Measurements from ENCODE around the gene CHRNA5.

CHRNA5 gene

GRCh38 chr15:78620021-78620526 is 54.8 kb downstream of the CHRNA5 start:
- Histone ChIP-seq H3K27me3 (replicated peaks; ENCODE audit: control insufficient read depth, insufficient read depth, low read length) (no peaks in the 10 kb centered on the region; the same call in none of the 2 replicates), H3K4me3 (replicated peaks; ENCODE audit: low read depth, low read length) (no peak overlapping the region)

GRCh38 chr15:78620527-78621421 is 55.5 kb downstream of the CHRNA5 start, which contains the start of gene CHRNA3:
TSS of gene CHRNA3 (minus strand) at chr15:78620996. CDS start at chr15:78620794, 202 bp downstream.
- TF ChIP-seq CTCF (IDR thresholded peaks at IDR 0.05; ENCODE audit: insufficient read depth, low read length, poor library complexity, severe bottlenecking), result no peak
- no peaks in the 10 kb centered on the region for H3K36me3 ChIP-seq (ENCODE audit: control insufficient read depth, insufficient read depth, low read length)

More at GRCh38 chr15:78620021-78620526, 54.8 kb downstream of the CHRNA5 start:
- no peak for DNase-seq (ENCODE audit: extremely low read depth, insufficient read length)
- TF ChIP-seq CTCF (IDR thresholded peaks at IDR 0.05; ENCODE audit: insufficient read depth, low read length, poor library complexity, severe bottlenecking), result peak; percentile 6
- H3K36me3 ChIP-seq (ENCODE audit: control insufficient read depth, insufficient read depth, low read length), result no peaks in the 10 kb centered on the region

GRCh38 chr15:78621810-78622402 is 56.6 kb downstream of the CHRNA5 start:
- Histone ChIP-seq H3K36me3 (ENCODE audit: control insufficient read depth, insufficient read depth, low read length) (no peaks in the 10 kb centered on the region), H3K4me3 (replicated peaks; ENCODE audit: low read depth, low read length) (no peak overlapping the region), H3K27me3 (replicated peaks; ENCODE audit: control insufficient read depth, insufficient read depth, low read length) (no peaks in the 10 kb centered on the region; the same call in none of the 2 replicates)
- no peak for TF ChIP-seq CTCF (IDR thresholded peaks at IDR 0.05; ENCODE audit: insufficient read depth, low read length, poor library complexity, severe bottlenecking)
- DNase-seq (ENCODE audit: extremely low read depth, insufficient read length), result no peak

More at GRCh38 chr15:78620527-78621421, 55.5 kb downstream of the CHRNA5 start, which contains the start of gene CHRNA3:
- H3K27me3 ChIP-seq (replicated peaks; ENCODE audit: control insufficient read depth, insufficient read depth, low read length), result no peaks in the 10 kb centered on the region; the same call in none of the 2 replicates
- no peak for DNase-seq (ENCODE audit: extremely low read depth, insufficient read length)
- H3K4me3 ChIP-seq (replicated peaks; ENCODE audit: low read depth, low read length), result no peak within 1 kb of the TSS

- DNase-seq (ENCODE audit: extremely low read depth, insufficient read length), result no peak
- peaks cover 2% of the 10 kb centered on the region for H3K27me3 ChIP-seq (replicated peaks; ENCODE audit: control insufficient read depth, insufficient read depth, low read length)
- H3K4me3 ChIP-seq (replicated peaks; ENCODE audit: low read depth, low read length), result no peak overlapping the region
- no peaks in the 10 kb centered on the region for H3K36me3 ChIP-seq (ENCODE audit: control insufficient read depth, insufficient read depth, low read length)
- TF ChIP-seq CTCF (IDR thresholded peaks at IDR 0.05; ENCODE audit: insufficient read depth, low read length, poor library complexity, severe bottlenecking), result no peak
Measured at GRCh38 chr15:78623786-78624497, 58.6 kb downstream of the CHRNA5 start.
